H9 (cell line): ENCODE measurements around the gene KIF5A. TPM values are rescaled to one million over a fixed set of nuclear protein-coding genes. Genes with fewer than 3 reads are reported as not detected.

Experiments
- DNase-seq: peaks from one replicate; pipeline ENCODE4 v3.0.0-alpha.2; 2017
- H2AFZ ChIP-seq: one replicate; pipeline ENCODE4 v1.6.1; 2013; ENCODE audit warnings: mild to moderate bottlenecking, low read length, control low read depth, moderate library complexity
- H2AK5ac ChIP-seq: 2 replicates; pipeline ENCODE4 v1.6.1; 2013; ENCODE audit warnings: low read length, control low read depth, mixed read lengths; ENCODE audit not compliant: insufficient read length
- H2BK120ac ChIP-seq: one replicate; pipeline ENCODE4 v1.6.1; 2013; ENCODE audit warnings: low read depth, mild to moderate bottlenecking, low read length, control low read depth, inconsistent platforms; ENCODE audit not compliant: poor library complexity, severe bottlenecking
- H2BK12ac ChIP-seq: 2 replicates; pipeline ENCODE4 v1.6.1; 2013; ENCODE audit warnings: low read length, control low read depth, mixed read lengths, low read depth; ENCODE audit not compliant: insufficient read length
- H2BK15ac ChIP-seq: 2 replicates; pipeline ENCODE4 v1.6.1; 2013; ENCODE audit warnings: low read depth, low read length, control low read depth
- H2BK20ac ChIP-seq: one replicate; pipeline ENCODE4 v1.6.1; 2013; ENCODE audit warnings: low read depth, mild to moderate bottlenecking, low read length, control low read depth, inconsistent platforms; ENCODE audit not compliant: poor library complexity, severe bottlenecking
- H2BK5ac ChIP-seq: 2 replicates; pipeline ENCODE4 v1.6.1; 2013; ENCODE audit warnings: low read length, control low read depth, mixed read lengths; ENCODE audit not compliant: insufficient read length
- H3K14ac ChIP-seq: 2 replicates; pipeline ENCODE4 v1.6.1; 2013; ENCODE audit warnings: low read length, control low read depth; ENCODE audit not compliant: insufficient read depth
- H3K18ac ChIP-seq: 2 replicates; pipeline ENCODE4 v1.6.1; 2013; ENCODE audit warnings: low read depth, mild to moderate bottlenecking, mixed read lengths, low read length, control low read depth; ENCODE audit not compliant: insufficient read length
- H3K23ac ChIP-seq: 2 replicates; pipeline ENCODE4 v1.6.1; 2013; ENCODE audit warnings: low read length, control low read depth, mixed read lengths, low read depth; ENCODE audit not compliant: insufficient read length
- H3K23me2 ChIP-seq: 2 replicates; pipeline ENCODE4 v1.6.1; 2013; ENCODE audit warnings: low read depth, mild to moderate bottlenecking, mixed read lengths, low read length, control low read depth; ENCODE audit not compliant: insufficient read length, poor library complexity, severe bottlenecking
- H3K27ac ChIP-seq: 2 replicates; pipeline ENCODE4 v1.5.1; 2013; ENCODE audit warnings: low read length, control low read depth, mixed read lengths, low read depth; ENCODE audit not compliant: insufficient read length
- H3K27me3 ChIP-seq: 2 replicates; pipeline ENCODE4 v1.6.1; 2013; ENCODE audit warnings: low read length, control low read depth, inconsistent platforms; ENCODE audit not compliant: insufficient read depth
- H3K4ac ChIP-seq: 2 replicates; pipeline ENCODE4 v1.6.1; 2013; ENCODE audit warnings: low read depth, mild to moderate bottlenecking, control low read depth, inconsistent platforms, low read length, moderate library complexity
- H3K4me1 ChIP-seq: 2 replicates; pipeline ENCODE4 v1.6.1; 2013; ENCODE audit warnings: low read length, control low read depth, inconsistent platforms; ENCODE audit not compliant: insufficient read depth
- H3K4me2 ChIP-seq: 2 replicates; pipeline ENCODE4 v1.6.1; 2013; ENCODE audit warnings: low read length, control low read depth, mixed read lengths; ENCODE audit not compliant: insufficient read length, insufficient read depth
- H3K56ac ChIP-seq: 2 replicates; pipeline ENCODE4 v1.6.1; 2013; ENCODE audit warnings: low read depth, mild to moderate bottlenecking, mixed read lengths, low read length, control low read depth; ENCODE audit not compliant: insufficient read length
- H3K79me1 ChIP-seq: 2 replicates; pipeline ENCODE4 v1.6.1; 2013; ENCODE audit warnings: low read depth, mild to moderate bottlenecking, moderate library complexity, low read length, control low read depth, inconsistent platforms; ENCODE audit not compliant: insufficient read depth, poor library complexity, severe bottlenecking
- H3K79me2 ChIP-seq: 2 replicates; pipeline ENCODE4 v1.6.1; 2013; ENCODE audit warnings: low read length, control low read depth, inconsistent platforms; ENCODE audit not compliant: insufficient read depth
- H3K9ac ChIP-seq: 2 replicates; pipeline ENCODE4 v1.6.1; 2013; ENCODE audit warnings: low read length, control low read depth, mixed read lengths; ENCODE audit not compliant: insufficient read length; ENCODE audit errors: extremely low read depth
- H3K9me3 ChIP-seq: one replicate; pipeline ENCODE4 v1.6.1; 2013; ENCODE audit warnings: low read depth, low read length, inconsistent platforms; ENCODE audit not compliant: control insufficient read depth
- H3T11ph ChIP-seq: one replicate; pipeline ENCODE4 v1.6.1; 2013; ENCODE audit warnings: mild to moderate bottlenecking, low read length, control low read depth, inconsistent platforms
- H4K20me1 ChIP-seq: one replicate; pipeline ENCODE4 v1.6.1; 2013; ENCODE audit not compliant: control insufficient read depth, insufficient read length, insufficient read depth
- H4K5ac ChIP-seq: 2 replicates; pipeline ENCODE4 v1.6.1; 2013; ENCODE audit warnings: low read depth, mild to moderate bottlenecking, mixed read lengths, low read length, control low read depth; ENCODE audit not compliant: insufficient read length
- H4K8ac ChIP-seq: replicated peaks from 2 replicates; pipeline ENCODE4 v1.6.1; 2013; ENCODE audit warnings: low read length, control low read depth, mixed read lengths, low read depth; ENCODE audit not compliant: insufficient read length
- H4K91ac ChIP-seq: 2 replicates; pipeline ENCODE4 v1.6.1; 2013; ENCODE audit warnings: low read depth, mild to moderate bottlenecking, moderate library complexity, mixed read lengths, low read length, control low read depth; ENCODE audit not compliant: insufficient read length
- H3K27ac Mint-ChIP-seq, 3 experiments: 2 replicates in 2 of 3; 3 replicates in 1 of 3; pipeline ENCODE4 v1.8.0; 2020 to 2021; ENCODE audit warnings: mixed read lengths in 3 of 3, mild to moderate bottlenecking in 1 of 3, moderate library complexity in 1 of 3
- H3K27me3 Mint-ChIP-seq: 2 replicates; pipeline ENCODE4 v1.8.0; 2021; ENCODE audit warnings: low read depth, mild to moderate bottlenecking, moderate library complexity, mixed read lengths
- H3K36me3 Mint-ChIP-seq, 3 experiments: 2 replicates in 2 of 3; 3 replicates in 1 of 3; pipeline ENCODE4 v1.8.0; 2020 to 2021; ENCODE audit warnings: low read depth in 3 of 3, mixed read lengths in 3 of 3; ENCODE audit not compliant: insufficient read depth in 1 of 3
- H3K4me1 Mint-ChIP-seq, 2 experiments: 2 replicates each; pipeline ENCODE4 v1.8.0; 2020; ENCODE audit warnings: mixed read lengths in 2 of 2
- H3K4me3 Mint-ChIP-seq, 2 experiments: 2 replicates in 1 of 2; 3 replicates in 1 of 2; pipeline ENCODE4 v1.8.0; 2020 to 2021; ENCODE audit warnings: mild to moderate bottlenecking in 2 of 2, mixed read lengths in 2 of 2, moderate library complexity in 1 of 2
- H3K9me3 Mint-ChIP-seq, 2 experiments: 2 replicates in 1 of 2; 3 replicates in 1 of 2; pipeline ENCODE4 v1.8.0; 2020; ENCODE audit warnings: mild to moderate bottlenecking in 2 of 2, mixed read lengths in 2 of 2, moderate library complexity in 1 of 2
- CTCF ChIP-seq: fragments of 200-600 bp; sonication (generic); conservative IDR thresholded peaks from 3 replicates; pipeline ENCODE4 v1.8.0; 2021; ENCODE audit warnings: antibody characterized with exemption, mild to moderate bottlenecking
- WGBS: extraction: QIAGEN DNeasy Blood & Tissue Kit; methylation state at CpG from one replicate; pipeline ENCODE4 v1.1.7; 2013; ENCODE audit warnings: missing lambda C conversion rate, low lambda C conversion rate, mixed read lengths; ENCODE audit not compliant: insufficient read length; ENCODE audit errors: extremely low coverage; 5-methylcytosine and 5-hydroxymethylcytosine counted together
- total RNA-seq: library from RNA; stranded (reverse); gene quantifications from 2 replicates; pipeline ENCODE4 v1.2.1, GENCODE V29; 2021

Gene KIF5A
- total RNA-seq, 1 experiment from 2014 or later, result 18.5 TPM

- Histone ChIP-seq H3K27ac (no peak overlapping the region), H3K79me2 (0 out of 2 replicates have a peak, but pooled peaks cover 2% of the 10 kb centered on the region), H3K56ac (no peak overlapping the region), H3K9me3 (no peaks in the 10 kb centered on the region), H3K27me3 (no peaks in the 10 kb centered on the region), H3K9ac (no peak overlapping the region), H3K23me2 (no peaks in the 10 kb centered on the region), H2BK15ac (no peak overlapping the region), H4K8ac (no peak overlapping the region), H3K18ac (no peak overlapping the region), H2AK5ac (no peak overlapping the region), H2BK5ac (no peak overlapping the region), H3T11ph (no peak overlapping the region), H4K91ac (no peak overlapping the region), H3K79me1 (no peaks in the 10 kb centered on the region), H2AFZ (no peak overlapping the region), H2BK12ac (no peak overlapping the region), H4K5ac (no peak overlapping the region), H4K20me1 (no peaks in the 10 kb centered on the region), H3K23ac (no peak overlapping the region), H2BK120ac (no peak overlapping the region), H3K4me2 (no peak overlapping the region), H2BK20ac (no peak overlapping the region), H3K4ac (no peak overlapping the region), H3K4me1 (no peaks in the 10 kb centered on the region), H3K14ac (no peak overlapping the region)
- no CpG with 5 or more reads among the region's 9 CpGs for WGBS
- Mint-ChIP-seq H3K27ac (no peak overlapping the region), H3K4me1 (no peaks in the 10 kb centered on the region), H3K4me3 (no peak overlapping the region), H3K9me3 (no peaks in the 10 kb centered on the region), H3K36me3 (peaks cover 50 to 86% (median 75%) of the 10 kb centered on the region in 3 experiments; a peak in 6 of 7 replicates), H3K27me3 (no peaks in the 10 kb centered on the region)
- DNase-seq, result no peak
- TF ChIP-seq CTCF, result no peak
Observed at GRCh38 chr12:57576613-57577160, 26.8 kb downstream of the KIF5A start.
